ENCODE data around the gene LZTR1.
A peak's percentile ranks its signal among the peaks of the same experiment; 100 is the strongest.
"Not testable (repeated sequence)": the region's sequence is repeated elsewhere in the genome, so short reads cannot be mapped to it uniquely, and the experiment has no call there.

LZTR1 gene

DNA sequence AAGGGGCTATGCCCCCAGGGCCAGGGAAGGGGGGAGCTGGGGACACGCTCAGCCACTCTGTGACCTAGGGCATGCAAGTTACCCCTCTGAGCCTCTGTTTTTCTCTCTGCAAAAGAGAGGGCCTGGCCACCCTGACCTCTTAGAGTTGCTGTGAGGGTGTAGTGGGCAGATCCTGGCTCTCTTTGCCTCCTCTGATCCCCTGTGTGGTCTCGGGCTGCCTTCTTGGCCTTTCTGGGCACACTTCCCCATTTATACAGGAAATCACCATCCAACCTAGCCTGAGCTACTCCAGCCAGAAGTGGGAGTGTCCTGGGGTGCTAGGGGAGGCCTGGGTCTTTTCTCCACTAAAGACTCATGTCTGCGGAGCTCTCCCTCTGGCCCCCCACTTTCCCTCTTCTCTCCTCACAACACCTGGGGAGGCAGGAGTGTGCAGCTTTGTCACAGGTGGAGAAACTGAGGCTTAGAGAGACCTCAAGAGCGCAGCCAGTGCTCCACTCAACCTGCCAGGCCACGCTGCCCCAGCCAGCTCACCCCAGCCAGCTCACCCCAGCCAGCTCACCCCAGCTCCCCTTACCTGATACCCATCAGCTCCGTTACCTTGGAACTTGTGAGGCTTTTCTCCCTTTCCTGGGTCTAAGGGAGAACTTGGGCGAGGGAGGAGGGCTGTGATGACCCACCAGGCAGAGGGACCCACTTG is 13.7 kb upstream of the LZTR1 start:
- Histone ChIP-seq H3K36me3 (ENCODE audit: control insufficient read depth, insufficient read depth, low read length) (no peaks in the 10 kb centered on the region), H3K9me3 (ENCODE audit: control insufficient read depth, insufficient read depth, low read length) (no peaks in the 10 kb centered on the region), H3K4me3 (ENCODE audit: low read depth, low read length) (no peak overlapping the region), H3K4me1 (ENCODE audit: control insufficient read depth, insufficient read depth, low read length) (peaks cover 9% of the 10 kb centered on the region; the same call in 1 of the 2 replicates), H3K27me3 (ENCODE audit: control insufficient read depth, insufficient read depth, low read length) (peaks cover 81% of the 10 kb centered on the region), H3K9ac (ENCODE audit: low read depth, low read length) (no peak overlapping the region), H3K27ac (ENCODE audit: low read depth, low read length) (no peak overlapping the region)

DNA sequence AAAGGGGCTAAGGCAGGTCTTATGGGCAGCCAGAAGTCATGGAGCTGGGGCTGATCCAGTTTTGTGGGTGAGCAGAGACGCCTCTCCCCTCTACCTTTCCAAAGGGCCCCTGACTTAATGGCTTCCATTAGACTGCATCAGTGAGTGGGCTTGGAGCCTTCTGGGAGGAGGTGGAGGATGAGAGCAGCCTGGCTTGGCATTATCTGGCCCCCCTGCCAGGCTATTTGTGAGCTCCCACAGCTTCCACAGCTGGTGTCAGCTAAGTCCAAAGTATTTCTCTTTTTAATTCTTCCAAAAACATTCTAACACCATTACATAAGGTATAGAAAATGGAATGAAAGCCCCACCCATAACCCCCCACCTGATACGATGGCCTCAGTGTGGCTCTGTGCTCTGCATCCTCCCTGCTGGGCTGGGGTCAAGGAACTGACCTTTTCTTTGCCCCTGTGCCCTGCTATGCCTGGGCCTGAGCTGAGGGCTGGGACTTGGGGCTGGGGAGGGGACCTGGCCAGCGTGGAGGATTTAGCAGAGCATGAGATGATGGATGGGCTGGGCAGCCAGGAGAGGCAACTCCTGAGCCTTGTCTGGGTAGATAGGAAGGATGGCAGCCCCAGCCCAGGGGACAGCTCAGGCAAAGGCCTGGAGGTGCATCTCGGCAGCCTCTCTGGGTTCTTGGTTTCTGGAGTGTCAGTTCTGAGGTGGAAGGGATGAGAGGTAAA is 11.0 kb upstream of the LZTR1 start:
- no peak overlapping the region for H3K4me3 ChIP-seq (ENCODE audit: low read depth, low read length)
- peaks cover 62% of the 10 kb centered on the region for H3K27me3 ChIP-seq (ENCODE audit: control insufficient read depth, insufficient read depth, low read length)
- no peaks in the 10 kb centered on the region for H3K9me3 ChIP-seq (ENCODE audit: control insufficient read depth, insufficient read depth, low read length)
- H3K27ac ChIP-seq (ENCODE audit: low read depth, low read length) = peak overlapping the region; percentile 42
- H3K9ac ChIP-seq (ENCODE audit: low read depth, low read length) = no peak overlapping the region
- no peaks in the 10 kb centered on the region for H3K36me3 ChIP-seq (ENCODE audit: control insufficient read depth, insufficient read depth, low read length)
- H3K4me1 ChIP-seq (ENCODE audit: control insufficient read depth, insufficient read depth, low read length) = peaks cover 5% of the 10 kb centered on the region; the same call in 1 of the 2 replicates

DNA sequence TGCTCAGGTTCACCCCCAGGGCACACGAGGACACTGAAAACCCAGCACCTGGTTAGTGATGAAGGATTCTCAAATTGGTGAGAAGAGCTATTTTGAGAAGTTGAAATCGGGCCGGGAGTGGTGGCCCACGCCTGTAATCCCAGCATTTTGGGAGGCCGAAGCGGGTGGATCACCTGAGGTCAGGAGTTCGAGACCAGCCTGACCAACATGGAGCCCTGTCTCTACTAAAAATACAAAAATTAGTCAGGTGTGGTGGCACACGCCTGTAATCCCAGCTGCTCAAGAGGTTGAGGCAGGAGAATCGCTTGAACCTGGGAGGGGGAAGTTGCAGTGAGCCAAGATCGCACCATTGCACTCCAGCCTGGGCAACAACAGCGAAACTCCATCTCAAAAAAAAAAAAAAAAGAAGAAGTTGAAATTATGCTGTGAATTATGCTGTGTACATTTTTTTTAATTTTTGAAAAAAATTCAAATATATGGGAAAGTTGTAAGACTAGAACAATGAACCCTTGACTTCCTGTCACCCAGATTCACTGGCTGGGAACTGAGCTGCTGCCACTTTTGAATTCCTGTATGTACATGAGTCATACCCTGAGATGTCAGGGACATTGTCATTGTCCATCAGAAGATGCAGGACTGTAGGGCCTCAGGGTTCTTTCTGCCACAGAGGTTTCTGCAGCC is 9.9 kb upstream of the LZTR1 start:
- H3K9ac ChIP-seq (ENCODE audit: low read depth, low read length); H3K4me1 ChIP-seq (ENCODE audit: control insufficient read depth, insufficient read depth, low read length); H3K36me3 ChIP-seq (ENCODE audit: control insufficient read depth, insufficient read depth, low read length); H3K9me3 ChIP-seq (ENCODE audit: control insufficient read depth, insufficient read depth, low read length); H3K4me3 ChIP-seq (ENCODE audit: low read depth, low read length); H3K27ac ChIP-seq (ENCODE audit: low read depth, low read length): not testable (repeated sequence)
- H3K27me3 ChIP-seq (ENCODE audit: control insufficient read depth, insufficient read depth, low read length) = peaks cover 56% of the 10 kb centered on the region

DNA sequence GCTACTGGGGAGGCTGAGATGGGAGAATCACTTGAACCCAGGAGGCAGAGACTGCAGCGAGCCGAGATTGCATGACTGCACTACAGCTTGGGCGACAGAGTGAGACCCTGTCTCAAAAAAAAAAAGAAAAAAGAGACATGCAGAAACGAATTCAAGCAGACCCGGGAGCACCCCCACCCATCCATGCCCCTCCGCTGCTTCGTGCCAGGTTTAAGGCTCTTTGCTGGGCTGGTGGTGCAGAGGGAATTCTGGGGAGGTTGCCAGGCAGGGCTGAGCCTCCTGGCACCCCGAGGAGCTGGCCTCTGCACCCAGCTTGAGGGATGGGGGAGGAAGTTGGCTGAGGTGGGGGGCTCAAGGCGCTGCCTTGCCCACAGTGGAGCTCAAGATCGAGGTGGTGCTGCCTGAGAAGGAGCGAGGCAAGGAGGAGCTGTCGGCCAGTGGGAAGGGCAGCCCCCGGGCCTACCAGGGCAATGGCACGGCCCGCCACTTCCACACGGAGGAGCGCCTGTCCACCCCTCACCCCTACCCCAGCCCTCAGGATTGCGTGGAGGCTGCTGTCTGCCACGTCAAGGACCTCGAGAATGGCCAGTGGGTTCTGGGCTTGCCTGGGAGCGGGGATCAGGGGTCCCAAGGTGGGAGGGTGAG is 9.0 kb upstream of the LZTR1 start:
- Histone ChIP-seq H3K9ac (ENCODE audit: low read depth, low read length) (no peak overlapping the region), H3K9me3 (ENCODE audit: control insufficient read depth, insufficient read depth, low read length) (no peaks in the 10 kb centered on the region), H3K27ac (ENCODE audit: low read depth, low read length) (no peak overlapping the region), H3K36me3 (ENCODE audit: control insufficient read depth, insufficient read depth, low read length) (no peaks in the 10 kb centered on the region), H3K4me3 (ENCODE audit: low read depth, low read length) (no peak overlapping the region), H3K27me3 (ENCODE audit: control insufficient read depth, insufficient read depth, low read length) (peaks cover 48% of the 10 kb centered on the region), H3K4me1 (ENCODE audit: control insufficient read depth, insufficient read depth, low read length) (peaks cover 3% of the 10 kb centered on the region; the same call in 1 of the 2 replicates)

DNA sequence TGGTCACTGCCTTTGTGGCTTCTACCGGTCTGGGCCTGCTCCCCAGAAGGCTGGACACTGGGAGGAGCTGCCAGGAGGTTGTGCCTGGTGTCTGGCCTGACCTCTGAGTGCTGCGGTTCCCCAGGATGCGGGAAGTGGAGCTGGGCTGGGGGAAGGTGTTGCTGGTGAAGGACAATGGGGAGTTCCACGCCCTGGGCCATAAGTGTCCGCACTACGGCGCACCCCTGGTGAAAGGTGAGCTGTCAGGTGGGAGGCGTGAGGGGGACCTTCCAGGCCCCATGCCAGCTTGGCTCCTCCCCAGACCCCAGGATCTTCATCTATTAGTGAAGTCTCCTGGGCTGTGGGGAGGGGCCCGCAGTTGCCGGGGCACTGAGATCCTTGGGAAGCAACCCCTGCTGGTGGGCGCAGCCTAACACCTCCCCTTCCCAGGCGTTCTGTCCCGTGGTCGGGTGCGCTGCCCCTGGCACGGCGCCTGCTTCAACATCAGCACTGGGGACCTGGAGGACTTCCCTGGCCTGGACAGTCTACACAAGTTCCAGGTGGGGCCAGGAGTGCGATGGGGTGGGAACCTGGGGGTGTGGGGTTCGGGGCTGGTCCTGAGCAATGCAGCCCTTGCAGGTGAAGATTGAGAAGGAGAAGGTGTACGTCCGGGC is 8.3 kb upstream of the LZTR1 start:
- no peaks in the 10 kb centered on the region for H3K36me3 ChIP-seq (ENCODE audit: control insufficient read depth, insufficient read depth, low read length)
- no peak overlapping the region for H3K4me3 ChIP-seq (ENCODE audit: low read depth, low read length)
- no peak overlapping the region for H3K27ac ChIP-seq (ENCODE audit: low read depth, low read length)

DNA sequence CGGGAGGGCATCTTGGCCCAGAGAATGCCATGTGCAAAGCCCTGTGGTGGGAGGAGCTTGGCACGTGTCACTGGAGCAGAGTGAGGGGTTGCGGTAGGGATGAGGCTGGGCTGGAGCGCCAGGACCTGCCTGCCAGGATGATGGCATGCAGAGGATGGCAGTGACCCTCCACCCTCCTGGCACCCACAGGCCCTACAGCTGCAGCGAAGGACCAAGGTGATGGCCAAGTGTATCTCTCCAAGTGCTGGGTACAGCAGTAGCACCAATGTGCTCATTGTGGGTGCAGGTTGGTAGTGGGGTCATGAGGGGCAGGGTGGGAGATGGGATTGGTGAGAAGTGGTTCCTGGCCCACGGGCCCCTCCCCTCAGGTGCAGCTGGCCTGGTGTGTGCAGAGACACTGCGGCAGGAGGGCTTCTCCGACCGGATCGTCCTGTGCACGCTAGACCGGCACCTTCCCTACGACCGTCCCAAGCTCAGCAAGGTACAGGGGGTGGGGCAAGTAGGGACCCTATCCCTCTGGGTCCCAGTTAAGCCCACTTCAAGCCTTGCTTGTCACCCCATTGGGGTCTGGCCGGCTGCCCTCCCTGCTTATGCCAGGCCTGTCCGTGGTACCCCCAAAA is 7.7 kb upstream of the LZTR1 start:
- Histone ChIP-seq H3K27me3 (ENCODE audit: control insufficient read depth, insufficient read depth, low read length) (peaks cover 39% of the 10 kb centered on the region), H3K27ac (ENCODE audit: low read depth, low read length) (no peak overlapping the region), H3K4me1 (ENCODE audit: control insufficient read depth, insufficient read depth, low read length) (peaks cover under 1% of the 10 kb centered on the region; the same call in 1 of the 2 replicates), H3K4me3 (ENCODE audit: low read depth, low read length) (no peak overlapping the region), H3K36me3 (ENCODE audit: control insufficient read depth, insufficient read depth, low read length) (no peaks in the 10 kb centered on the region), H3K9me3 (ENCODE audit: control insufficient read depth, insufficient read depth, low read length) (peaks cover 6% of the 10 kb centered on the region), H3K9ac (ENCODE audit: low read depth, low read length) (no peak overlapping the region)

More for the DNA sequence above, 8.3 kb upstream of the LZTR1 start:
- no peak overlapping the region for H3K9ac ChIP-seq (ENCODE audit: low read depth, low read length)
- peaks cover 5% of the 10 kb centered on the region for H3K9me3 ChIP-seq (ENCODE audit: control insufficient read depth, insufficient read depth, low read length)
- H3K27me3 ChIP-seq (ENCODE audit: control insufficient read depth, insufficient read depth, low read length) = peaks cover 44% of the 10 kb centered on the region
- H3K4me1 ChIP-seq (ENCODE audit: control insufficient read depth, insufficient read depth, low read length) = no peaks in the 10 kb centered on the region

DNA sequence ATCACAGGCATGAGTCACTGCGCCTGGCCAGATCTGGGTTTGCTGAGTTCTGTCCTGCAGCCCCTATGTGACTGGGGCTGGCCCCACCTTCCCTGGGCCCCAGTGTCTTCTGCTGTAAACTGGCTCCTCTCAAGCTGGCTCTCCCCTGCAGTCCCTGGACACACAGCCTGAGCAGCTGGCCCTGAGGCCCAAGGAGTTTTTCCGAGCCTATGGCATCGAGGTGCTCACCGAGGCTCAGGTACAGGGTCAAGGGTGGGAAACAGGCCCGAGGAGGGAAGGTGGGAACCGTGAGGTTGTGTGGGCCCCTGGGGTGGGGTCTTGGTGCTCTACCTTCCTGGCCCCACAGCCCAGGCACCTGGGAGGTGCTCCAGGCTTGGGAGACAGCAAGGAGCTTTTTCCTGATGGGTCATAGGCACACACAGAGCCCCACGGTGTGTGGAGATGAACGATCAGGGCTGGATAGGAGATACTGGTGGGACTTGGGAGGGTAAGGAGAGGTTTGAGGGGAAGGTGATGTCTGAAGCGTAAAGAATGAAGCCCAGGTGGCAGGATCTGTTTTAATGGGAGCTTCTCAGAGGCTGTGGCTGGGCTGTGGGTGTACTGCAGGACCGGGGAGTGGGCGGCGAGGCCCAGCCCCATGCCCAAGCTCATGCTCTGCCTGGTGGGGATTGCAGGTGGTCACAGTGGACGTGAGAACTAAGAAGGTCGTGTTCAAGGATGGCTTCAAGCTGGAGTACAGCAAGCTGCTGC is 6.4 kb upstream of the LZTR1 start:
- no peak overlapping the region for H3K4me3 ChIP-seq (ENCODE audit: low read depth, low read length)
- no peaks in the 10 kb centered on the region for H3K36me3 ChIP-seq (ENCODE audit: control insufficient read depth, insufficient read depth, low read length)
- no peak overlapping the region for H3K27ac ChIP-seq (ENCODE audit: low read depth, low read length)
- no peak overlapping the region for H3K9ac ChIP-seq (ENCODE audit: low read depth, low read length)
- peaks cover 6% of the 10 kb centered on the region for H3K9me3 ChIP-seq (ENCODE audit: control insufficient read depth, insufficient read depth, low read length)
- H3K4me1 ChIP-seq (ENCODE audit: control insufficient read depth, insufficient read depth, low read length) = peaks cover 7% of the 10 kb centered on the region; the same call in 1 of the 2 replicates
- H3K27me3 ChIP-seq (ENCODE audit: control insufficient read depth, insufficient read depth, low read length) = peaks cover 41% of the 10 kb centered on the region

DNA sequence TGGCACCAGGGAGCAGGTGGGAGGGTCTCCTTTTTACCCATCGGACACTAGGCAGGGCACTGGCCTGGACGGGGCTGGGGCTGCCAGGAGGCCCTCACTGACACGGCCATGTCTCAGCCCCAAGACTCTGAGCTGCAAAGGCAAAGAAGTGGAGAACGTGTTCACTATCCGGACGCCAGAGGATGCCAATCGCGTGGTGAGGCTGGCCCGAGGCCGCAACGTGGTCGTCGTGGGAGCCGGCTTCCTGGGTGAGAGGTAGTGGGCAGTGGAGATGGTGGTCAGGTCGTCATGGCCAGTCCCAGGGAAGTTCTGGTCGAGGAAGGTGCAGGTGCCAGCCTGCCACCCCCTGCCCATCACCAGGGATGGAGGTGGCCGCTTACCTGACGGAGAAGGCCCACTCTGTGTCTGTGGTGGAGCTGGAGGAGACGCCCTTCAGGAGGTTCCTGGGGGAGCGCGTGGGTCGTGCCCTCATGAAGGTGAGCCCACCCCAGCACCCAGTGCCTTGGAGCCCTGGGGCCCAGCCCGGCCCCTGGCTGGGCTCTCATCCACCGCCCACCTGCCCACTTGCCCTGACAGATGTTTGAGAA is 5.7 kb upstream of the LZTR1 start:
- Histone ChIP-seq H3K4me1 (ENCODE audit: control insufficient read depth, insufficient read depth, low read length) (peaks cover 10% of the 10 kb centered on the region; the same call in 1 of the 2 replicates), H3K9me3 (ENCODE audit: control insufficient read depth, insufficient read depth, low read length) (peaks cover 6% of the 10 kb centered on the region), H3K27ac (ENCODE audit: low read depth, low read length) (no peak overlapping the region), H3K36me3 (ENCODE audit: control insufficient read depth, insufficient read depth, low read length) (no peaks in the 10 kb centered on the region), H3K27me3 (ENCODE audit: control insufficient read depth, insufficient read depth, low read length) (peaks cover 37% of the 10 kb centered on the region), H3K9ac (ENCODE audit: low read depth, low read length) (no peak overlapping the region), H3K4me3 (ENCODE audit: low read depth, low read length) (no peak overlapping the region)

DNA sequence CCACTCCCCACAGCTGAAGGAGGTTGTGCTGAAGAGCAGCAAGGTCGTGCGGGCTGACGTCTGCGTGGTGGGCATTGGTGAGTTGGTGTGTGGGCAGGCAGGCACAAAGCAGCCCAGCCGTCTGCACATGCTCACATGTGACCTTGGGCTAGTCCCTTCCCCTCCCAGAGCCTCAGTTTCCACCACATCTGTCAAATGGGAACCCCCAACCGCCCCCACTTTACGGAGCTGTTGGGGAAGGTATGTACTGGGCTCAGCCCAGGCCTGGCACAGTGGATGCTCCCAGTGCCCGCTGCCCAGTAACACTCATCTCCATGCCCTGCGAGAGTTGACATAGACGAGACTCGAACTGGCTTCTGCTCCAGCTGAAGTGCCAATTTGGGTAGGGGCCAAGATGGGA is 5.1 kb upstream of the LZTR1 start:
- no peak overlapping the region for H3K27ac ChIP-seq (ENCODE audit: low read depth, low read length)
- no peak overlapping the region for H3K9ac ChIP-seq (ENCODE audit: low read depth, low read length)
- H3K27me3 ChIP-seq (ENCODE audit: control insufficient read depth, insufficient read depth, low read length) = peaks cover 32% of the 10 kb centered on the region
- H3K9me3 ChIP-seq (ENCODE audit: control insufficient read depth, insufficient read depth, low read length) = peaks cover 6% of the 10 kb centered on the region
- H3K4me3 ChIP-seq (ENCODE audit: low read depth, low read length) = no peak overlapping the region
- H3K36me3 ChIP-seq (ENCODE audit: control insufficient read depth, insufficient read depth, low read length) = no peaks in the 10 kb centered on the region
- H3K4me1 ChIP-seq (ENCODE audit: control insufficient read depth, insufficient read depth, low read length) = peaks cover 12% of the 10 kb centered on the region; the same call in 1 of the 2 replicates
